Epithelial cell of alveolus of lung (primary cell): ENCODE measurements around the gene UPF3A. TPM values are rescaled to one million over a fixed set of nuclear protein-coding genes. Genes with fewer than 3 reads are reported as not detected.

ENCODE experiments used
- total RNA-seq: library from RNA; depleted of rRNA; stranded (reverse); fragments of >200 nt; gene quantifications from 2 replicates; pipeline ENCODE4 v1.2.1, GENCODE V29; 2015

Gene UPF3A, protein sequence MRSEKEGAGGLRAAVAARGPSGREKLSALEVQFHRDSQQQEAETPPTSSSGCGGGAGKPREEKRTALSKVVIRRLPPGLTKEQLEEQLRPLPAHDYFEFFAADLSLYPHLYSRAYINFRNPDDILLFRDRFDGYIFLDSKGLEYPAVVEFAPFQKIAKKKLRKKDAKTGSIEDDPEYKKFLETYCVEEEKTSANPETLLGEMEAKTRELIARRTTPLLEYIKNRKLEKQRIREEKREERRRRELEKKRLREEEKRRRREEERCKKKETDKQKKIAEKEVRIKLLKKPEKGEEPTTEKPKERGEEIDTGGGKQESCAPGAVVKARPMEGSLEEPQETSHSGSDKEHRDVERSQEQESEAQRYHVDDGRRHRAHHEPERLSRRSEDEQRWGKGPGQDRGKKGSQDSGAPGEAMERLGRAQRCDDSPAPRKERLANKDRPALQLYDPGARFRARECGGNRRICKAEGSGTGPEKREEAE
- 9.9 and 11.2 TPM in 2 replicates for total RNA-seq

GRCh38 chr13:114281351-114282040, at the start of gene UPF3A:
TSS of gene UPF3A (plus strand) at chr13:114281601. CDS start at chr13:114281640, 39 bp downstream.

DNA sequence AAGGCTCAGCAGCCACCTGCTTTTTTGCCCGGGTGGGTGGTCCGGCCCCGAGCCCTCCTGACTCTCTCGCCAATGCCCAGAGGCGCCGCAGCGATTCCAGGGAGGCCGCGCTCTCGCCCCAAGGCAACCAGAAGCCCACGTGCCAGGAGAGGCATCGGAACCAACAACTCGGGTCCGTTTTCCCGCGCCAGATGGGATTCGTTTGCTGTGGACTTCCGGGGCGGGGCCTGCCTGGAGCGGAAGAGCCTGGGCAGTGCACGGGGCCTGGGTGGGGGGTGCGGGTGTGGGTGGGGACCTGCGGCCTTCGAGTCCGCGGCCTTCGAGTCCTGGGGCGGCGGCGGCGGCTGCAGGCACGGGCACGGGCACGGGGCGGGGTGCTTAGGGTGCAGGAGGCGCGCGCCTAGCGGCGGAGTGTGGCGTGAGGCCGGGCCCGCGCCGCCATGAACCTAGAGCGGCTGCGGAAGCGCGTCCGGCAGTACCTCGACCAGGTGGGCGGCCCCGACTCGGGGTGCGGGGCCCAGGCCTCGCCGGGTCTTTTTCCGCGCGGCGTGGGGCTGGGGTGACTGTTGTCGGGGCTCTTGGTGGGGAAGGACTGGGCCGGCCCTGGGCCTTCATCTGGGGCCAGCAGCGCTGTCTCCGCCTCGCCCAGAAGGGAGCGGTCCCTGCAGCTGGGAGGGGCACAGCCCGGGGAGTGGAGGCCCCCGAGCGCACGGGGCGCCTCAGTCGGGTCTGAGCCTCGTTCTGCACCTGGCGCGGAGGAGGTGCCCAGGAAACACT, 46.6 kb upstream of the UPF3A start, which contains the start of gene CDC16:
Gene CDC16 (plus strand): TSS at position 253 of the 777 bp plus-strand sequence. CDS start 188 bp downstream, at position 441.

GRCh38 chr13:114314074-114314912, 32.9 kb downstream of the UPF3A start, which contains the start of gene CHAMP1:
TSS of gene CHAMP1 (plus strand) at chr13:114314503. CDS start at chr13:114323843, 9,340 bp downstream.

Other genes starting within 250 kb of the UPF3A start
- gene RASA3, start 149.0 kb upstream of the UPF3A start, total RNA-seq = 33.3 and 38.9 TPM in 2 replicates
- gene CFAP97D2, start 102.3 kb upstream of the UPF3A start, total RNA-seq = not detected in 2 replicates
- gene CDC16, start 46.7 kb upstream of the UPF3A start, total RNA-seq = 21.9 and 28.2 TPM in 2 replicates
- 21.5 and 30.6 TPM in 2 replicates for gene CHAMP1, start 32.9 kb downstream of the UPF3A start, total RNA-seq